Neural crest cell (in vitro differentiated cells): ENCODE measurements around the gene COPS6. TPM values are rescaled to one million over a fixed set of nuclear protein-coding genes. Genes with fewer than 3 reads are reported as not detected.

Source experiments
- DNase-seq: peaks from one replicate; pipeline ENCODE4 v3.0.0; 2021; ENCODE audit warnings: low read depth, mixed read lengths, low spot score
- H3K27ac Mint-ChIP-seq: one replicate; pipeline ENCODE4 v1.8.0; 2021; ENCODE audit warnings: mild to moderate bottlenecking, mixed read lengths; ENCODE audit not compliant: unreplicated experiment
- H3K27me3 Mint-ChIP-seq: 2 replicates; pipeline ENCODE4 v1.8.0; 2021; ENCODE audit warnings: low read depth, mild to moderate bottlenecking, mixed read lengths
- H3K36me3 Mint-ChIP-seq: 2 replicates; pipeline ENCODE4 v1.8.0; 2021; ENCODE audit warnings: low read depth, mild to moderate bottlenecking, mixed read lengths
- H3K4me1 Mint-ChIP-seq: 2 replicates; pipeline ENCODE4 v1.8.0; 2021; ENCODE audit warnings: mixed read lengths
- H3K4me3 Mint-ChIP-seq: one replicate; pipeline ENCODE4 v1.8.0; 2021; ENCODE audit warnings: mild to moderate bottlenecking, mixed read lengths
- H3K9me3 Mint-ChIP-seq: 2 replicates; pipeline ENCODE4 v1.8.0; 2021; ENCODE audit warnings: mixed read lengths
- CTCF ChIP-seq: fragments of 200-600 bp; sonication (generic); conservative IDR thresholded peaks from 2 replicates; pipeline ENCODE4 v1.5.0; 2021; ENCODE audit warnings: antibody characterized with exemption, mild to moderate bottlenecking
- total RNA-seq: library from RNA; stranded (reverse); gene quantifications from 2 replicates; pipeline ENCODE4 v1.2.1, GENCODE V29; 2021

The COPS6 gene
- total RNA-seq, 1 donor from 2014 or later, result 160 TPM

- H3K4me1 Mint-ChIP-seq, result peaks cover 34% of the 10 kb centered on the region
- peak within 1 kb of the TSS; percentile 96 for H3K4me3 Mint-ChIP-seq
- TF ChIP-seq CTCF, result peak; percentile 31
- H3K36me3 Mint-ChIP-seq, result peaks cover 2% of the 10 kb centered on the region
- no peaks in the 10 kb centered on the region for H3K9me3 Mint-ChIP-seq
- peak within 1 kb of the TSS; percentile 100 for H3K27ac Mint-ChIP-seq
- H3K27me3 Mint-ChIP-seq, result no peaks in the 10 kb centered on the region
- peak; percentile 93 for DNase-seq
These were observed 30.6 kb downstream of the COPS6 start, which contains the start of the genes CNPY4 and TAF6 for GRCh38 chr7:100119072-100119969. TSS of gene CNPY4 (plus strand) at chr7:100119634. CDS start at chr7:100119745, 111 bp downstream. TSS of gene TAF6 (minus strand) at chr7:100119358. CDS start at chr7:100114209, 5,149 bp downstream.

DNA sequence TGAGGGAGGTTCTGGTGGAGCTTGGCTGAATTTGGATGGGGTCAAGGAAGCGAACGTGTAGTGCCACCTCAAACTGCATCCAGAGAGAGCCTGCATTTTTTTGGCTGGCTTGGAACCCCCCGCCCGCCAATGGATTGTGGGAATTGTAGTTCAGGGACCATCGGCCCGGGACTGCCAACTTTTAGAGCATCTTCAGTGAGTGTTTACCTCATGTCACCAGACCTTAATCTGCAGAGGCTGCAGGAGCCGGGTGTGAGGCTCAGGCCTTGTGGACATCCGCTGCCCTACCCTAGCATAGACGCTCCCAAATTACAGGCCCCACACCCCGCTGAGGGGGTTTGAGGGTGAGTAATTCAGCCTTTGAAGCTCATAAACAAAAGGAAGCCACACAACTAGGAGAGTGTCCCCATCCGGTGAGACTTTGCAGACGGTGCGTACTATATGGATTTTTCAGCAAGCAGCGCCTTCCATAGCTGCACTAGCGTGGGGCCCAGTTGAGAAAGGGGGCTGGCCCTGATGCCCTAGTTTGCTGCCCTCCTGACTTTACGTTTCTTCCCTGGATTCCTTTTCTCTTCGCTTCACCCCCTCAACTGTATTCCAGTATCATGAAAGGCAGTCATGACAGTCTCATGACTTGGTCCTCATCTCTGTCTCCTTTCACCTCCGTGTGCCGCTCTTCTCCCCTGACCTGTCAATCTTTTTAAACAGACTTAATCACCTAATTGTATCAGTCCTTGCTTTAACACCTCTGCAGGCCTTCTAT lies 31.4 kb downstream of the COPS6 start:
- no peak for TF ChIP-seq CTCF
- H3K36me3 Mint-ChIP-seq, result peaks cover 2% of the 10 kb centered on the region
- peak overlapping the region; percentile 96 for H3K4me3 Mint-ChIP-seq
- no peaks in the 10 kb centered on the region for H3K9me3 Mint-ChIP-seq
- peak overlapping the region; percentile 100 for H3K27ac Mint-ChIP-seq
- H3K27me3 Mint-ChIP-seq, result no peaks in the 10 kb centered on the region
- DNase-seq, result peak; percentile 59
- peaks cover 39% of the 10 kb centered on the region for H3K4me1 Mint-ChIP-seq

DNA sequence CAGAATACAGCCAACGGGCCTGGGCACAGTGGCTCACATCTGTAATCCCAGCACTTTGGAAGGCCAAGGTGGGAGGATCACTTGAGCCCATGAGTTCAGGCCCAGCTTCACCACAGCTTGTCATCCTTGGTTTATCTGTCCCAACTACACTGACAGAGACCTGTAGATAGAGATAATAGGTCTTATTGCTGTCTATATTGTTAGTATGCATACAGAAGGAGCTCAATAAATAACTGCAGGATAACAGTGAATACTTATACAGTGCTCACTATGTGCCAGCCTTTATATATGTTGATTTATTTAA lies 31.9 kb downstream of the COPS6 start:
- H3K27me3 Mint-ChIP-seq, result no peaks in the 10 kb centered on the region
- H3K4me3 Mint-ChIP-seq, result peak overlapping the region; percentile 96
- no peak for DNase-seq
- no peak for TF ChIP-seq CTCF
- H3K27ac Mint-ChIP-seq, result no peak overlapping the region
- peaks cover 39% of the 10 kb centered on the region for H3K4me1 Mint-ChIP-seq
- no peaks in the 10 kb centered on the region for H3K9me3 Mint-ChIP-seq
- H3K36me3 Mint-ChIP-seq, result peaks cover 2% of the 10 kb centered on the region

GRCh38 chr7:100122067-100122466 lies 33.3 kb downstream of the COPS6 start:
- DNase-seq, result no peak
- Mint-ChIP-seq H3K4me1 (peaks cover 49% of the 10 kb centered on the region), H3K36me3 (no peaks in the 10 kb centered on the region), H3K4me3 (peak overlapping the region; percentile 88), H3K27me3 (peaks cover 4% of the 10 kb centered on the region), H3K27ac (peak overlapping the region; percentile 50), H3K9me3 (no peaks in the 10 kb centered on the region)
- TF ChIP-seq CTCF, result no peak

DNA sequence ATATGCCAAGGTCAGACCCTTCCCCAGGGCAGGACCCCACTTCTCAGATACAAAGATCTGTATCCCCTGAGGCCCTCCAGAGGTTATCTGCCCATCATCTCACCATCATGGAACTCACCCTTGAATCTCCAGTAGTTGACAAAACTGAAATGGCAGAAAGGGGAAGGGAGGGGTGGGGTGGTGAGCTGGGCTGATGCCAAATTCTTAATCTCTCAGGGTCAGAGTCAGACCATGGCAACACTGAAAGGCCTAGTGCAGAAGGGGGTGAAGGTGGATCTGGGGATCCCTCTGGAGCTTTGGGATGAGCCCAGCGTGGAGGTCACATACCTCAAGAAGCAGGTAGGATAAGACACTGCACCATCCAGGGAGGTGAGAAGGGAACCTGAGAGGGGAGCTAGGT lies 33.8 kb downstream of the COPS6 start:
- no peaks in the 10 kb centered on the region for H3K36me3 Mint-ChIP-seq
- TF ChIP-seq CTCF, result no peak
- H3K27ac Mint-ChIP-seq, result peak overlapping the region; percentile 50
- peaks cover 4% of the 10 kb centered on the region for H3K27me3 Mint-ChIP-seq
- no peaks in the 10 kb centered on the region for H3K9me3 Mint-ChIP-seq
- no peak for DNase-seq
- H3K4me3 Mint-ChIP-seq, result peak overlapping the region; percentile 88
- peaks cover 49% of the 10 kb centered on the region for H3K4me1 Mint-ChIP-seq
